Colonic mucosa (tissue), 4 donors: ENCODE results near the gene AZGP1. TPM values are rescaled to one million over a fixed set of nuclear protein-coding genes. Genes with fewer than 3 reads are reported as not detected.

Source experiments
- DNase-seq: peaks from one replicate; pipeline ENCODE4 v3.0.0-alpha.2; 2020
- H3K27ac ChIP-seq: fragments of 200-600 bp; one replicate; pipeline ENCODE4 v1.8.0; 2021
- H3K27me3 ChIP-seq: fragments of 200-600 bp; one replicate; pipeline ENCODE4 v1.8.0; 2021
- H3K36me3 ChIP-seq: fragments of 200-600 bp; one replicate; pipeline ENCODE4 v1.8.0; 2021
- H3K4me1 ChIP-seq: fragments of 200-600 bp; one replicate; pipeline ENCODE4 v1.8.0; 2021; ENCODE audit warnings: mild to moderate bottlenecking
- H3K4me3 ChIP-seq: fragments of 200-600 bp; one replicate; pipeline ENCODE4 v1.8.0; 2021
- H3K9ac ChIP-seq, 2 donors: one replicate each; pipeline ENCODE4 v1.7.0; 2013; ENCODE audit warnings: control low read depth in 2 of 2, low read depth in 2 of 2, low read length in 2 of 2
- H3K9me3 ChIP-seq: fragments of 200-600 bp; one replicate; pipeline ENCODE4 v1.8.0; 2021
- intact Hi-C: fragments of 100-400 bp; cut with DNase I; formaldehyde crosslinking; loops from one replicate; pipeline ENCODE4 v1.14.1; 2022
- total RNA-seq, 2 donors: library from RNA; stranded (reverse); fragmentation: NEBNext Ultra II Directional in 1 of 2; extraction: Animal tissue kit (Norgen Biotek cat#: 25700) in 1 of 2; gene quantifications; one replicate each; pipeline ENCODE4 v1.2.1, GENCODE V29; 2021
- TF ChIP-seq, protein P1 (sequence below): fragments of 200-600 bp; IDR thresholded peaks from one replicate; pipeline ENCODE4 v1.8.0; 2022; ENCODE audit warnings: antibody characterized with exemption, mild to moderate bottlenecking
- donor health status: healthy.
- donor health status: DM: no; HTN: no; CAD: no.
- donor health status: DM: no; HTN: no; CAD: no.

AZGP1 gene
- total RNA-seq, result 1 to 10 TPM; 2.5 to 4.6 TPM

DNA sequence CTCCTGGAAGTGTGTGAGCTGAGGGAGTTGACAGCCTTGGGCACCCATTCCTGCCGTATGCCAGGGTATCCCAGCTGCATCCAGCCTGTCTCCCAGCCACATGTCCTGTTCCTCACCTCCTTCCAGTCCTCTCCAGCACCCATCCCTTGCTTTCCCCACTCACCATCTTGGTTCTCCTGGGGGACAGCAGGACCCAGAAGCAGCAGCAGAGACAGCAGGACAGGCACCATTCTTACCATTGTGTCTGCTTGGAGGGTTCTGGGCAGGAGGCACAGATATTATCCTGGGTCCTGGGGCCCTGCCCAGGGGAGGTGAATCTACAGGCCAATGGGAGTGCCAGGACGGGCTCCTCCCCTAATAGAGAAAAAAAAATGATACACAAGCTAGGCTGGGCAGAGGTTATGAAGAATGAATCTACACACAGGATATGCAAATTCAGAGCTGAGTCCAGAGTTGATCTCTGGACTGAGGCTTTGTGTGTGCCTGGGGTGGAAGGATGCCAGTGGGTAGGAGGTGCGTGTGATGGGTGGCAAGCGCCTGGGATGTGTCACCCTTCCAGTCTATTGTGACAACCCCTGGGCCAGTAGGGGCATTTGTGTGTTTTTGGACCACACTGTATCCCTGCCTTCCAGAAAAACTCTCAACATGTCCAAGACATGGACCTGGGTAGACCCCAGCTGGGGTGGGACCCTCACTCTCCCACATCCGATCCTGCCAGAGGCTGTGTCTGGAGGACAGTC is at the start of gene AZGP1:
AZGP1 (minus strand) TSS at position 250 of the 740 bp plus-strand sequence; CDS start at position 239, 11 bp downstream.
- H3K9ac ChIP-seq, result no peak within 1 kb of the TSS
- no peaks in the 10 kb centered on the region for H3K27me3 ChIP-seq
- no peak for DNase-seq
- H3K27ac ChIP-seq, result no peak within 1 kb of the TSS
- H3K36me3 ChIP-seq, result no peaks in the 10 kb centered on the region
- intact Hi-C loops, result no loop called here
- no peak within 1 kb of the TSS for H3K4me3 ChIP-seq
- no peaks in the 10 kb centered on the region for H3K4me1 ChIP-seq
- no peaks in the 10 kb centered on the region for H3K9me3 ChIP-seq
- TF ChIP-seq, protein P1, sequence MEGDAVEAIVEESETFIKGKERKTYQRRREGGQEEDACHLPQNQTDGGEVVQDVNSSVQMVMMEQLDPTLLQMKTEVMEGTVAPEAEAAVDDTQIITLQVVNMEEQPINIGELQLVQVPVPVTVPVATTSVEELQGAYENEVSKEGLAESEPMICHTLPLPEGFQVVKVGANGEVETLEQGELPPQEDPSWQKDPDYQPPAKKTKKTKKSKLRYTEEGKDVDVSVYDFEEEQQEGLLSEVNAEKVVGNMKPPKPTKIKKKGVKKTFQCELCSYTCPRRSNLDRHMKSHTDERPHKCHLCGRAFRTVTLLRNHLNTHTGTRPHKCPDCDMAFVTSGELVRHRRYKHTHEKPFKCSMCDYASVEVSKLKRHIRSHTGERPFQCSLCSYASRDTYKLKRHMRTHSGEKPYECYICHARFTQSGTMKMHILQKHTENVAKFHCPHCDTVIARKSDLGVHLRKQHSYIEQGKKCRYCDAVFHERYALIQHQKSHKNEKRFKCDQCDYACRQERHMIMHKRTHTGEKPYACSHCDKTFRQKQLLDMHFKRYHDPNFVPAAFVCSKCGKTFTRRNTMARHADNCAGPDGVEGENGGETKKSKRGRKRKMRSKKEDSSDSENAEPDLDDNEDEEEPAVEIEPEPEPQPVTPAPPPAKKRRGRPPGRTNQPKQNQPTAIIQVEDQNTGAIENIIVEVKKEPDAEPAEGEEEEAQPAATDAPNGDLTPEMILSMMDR, result no peak

DNA sequence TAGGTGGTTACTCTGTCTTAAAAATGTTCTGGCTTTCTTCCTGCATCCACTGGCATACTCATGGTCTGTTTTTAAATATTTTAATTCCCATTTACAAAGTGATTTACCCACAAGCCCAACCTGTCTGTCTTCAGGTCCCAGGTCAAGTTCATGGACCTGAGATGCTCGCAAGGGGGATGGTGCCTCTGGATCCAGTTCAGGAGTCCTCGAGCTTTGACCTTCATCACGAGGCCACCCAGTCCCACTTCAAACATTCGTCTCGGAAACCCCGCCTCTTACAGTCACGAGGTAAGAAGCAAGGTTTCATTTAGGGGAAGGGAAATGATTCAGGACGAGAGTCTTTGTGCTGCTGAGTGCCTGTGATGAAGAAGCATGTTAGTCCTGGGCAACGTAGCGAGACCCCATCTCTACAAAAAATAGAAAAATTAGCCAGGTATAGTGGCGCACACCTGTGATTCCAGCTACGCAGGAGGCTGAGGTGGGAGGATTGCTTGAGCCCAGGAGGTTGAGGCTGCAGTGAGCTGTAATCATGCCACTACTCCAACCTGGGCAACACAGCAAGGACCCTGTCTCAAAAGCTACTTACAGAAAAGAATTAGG is 48.3 kb upstream of the AZGP1 start:
- intact Hi-C loops, result no loop called here
- no peak overlapping the region for H3K27ac ChIP-seq
- no peaks in the 10 kb centered on the region for H3K9me3 ChIP-seq
- TF ChIP-seq, protein P1, result no peak
- H3K9ac ChIP-seq, result no peak overlapping the region
- H3K4me1 ChIP-seq, result peaks cover 13% of the 10 kb centered on the region
- no peak for DNase-seq
- peaks cover 9% of the 10 kb centered on the region for H3K36me3 ChIP-seq
- no peak overlapping the region for H3K4me3 ChIP-seq
- no peaks in the 10 kb centered on the region for H3K27me3 ChIP-seq

DNA sequence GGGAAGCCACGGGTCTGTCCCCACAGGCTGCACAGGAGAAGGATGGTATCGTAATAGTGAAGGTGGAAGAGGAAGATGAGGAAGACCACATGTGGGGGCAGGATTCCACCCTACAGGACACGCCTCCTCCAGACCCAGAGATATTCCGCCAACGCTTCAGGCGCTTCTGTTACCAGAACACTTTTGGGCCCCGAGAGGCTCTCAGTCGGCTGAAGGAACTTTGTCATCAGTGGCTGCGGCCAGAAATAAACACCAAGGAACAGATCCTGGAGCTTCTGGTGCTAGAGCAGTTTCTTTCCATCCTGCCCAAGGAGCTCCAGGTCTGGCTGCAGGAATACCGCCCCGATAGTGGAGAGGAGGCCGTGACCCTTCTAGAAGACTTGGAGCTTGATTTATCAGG is 47.7 kb upstream of the AZGP1 start:
- no peak for DNase-seq
- H3K4me1 ChIP-seq, result peaks cover 13% of the 10 kb centered on the region
- H3K27ac ChIP-seq, result no peak overlapping the region
- H3K27me3 ChIP-seq, result no peaks in the 10 kb centered on the region
- intact Hi-C loops, result no loop called here
- no peak overlapping the region for H3K4me3 ChIP-seq
- H3K9me3 ChIP-seq, result no peaks in the 10 kb centered on the region
- H3K36me3 ChIP-seq, result peaks cover 9% of the 10 kb centered on the region
- peak overlapping the region in 1 of 2 donors; percentile 32 for H3K9ac ChIP-seq
- TF ChIP-seq, protein P1, result no peak

DNA sequence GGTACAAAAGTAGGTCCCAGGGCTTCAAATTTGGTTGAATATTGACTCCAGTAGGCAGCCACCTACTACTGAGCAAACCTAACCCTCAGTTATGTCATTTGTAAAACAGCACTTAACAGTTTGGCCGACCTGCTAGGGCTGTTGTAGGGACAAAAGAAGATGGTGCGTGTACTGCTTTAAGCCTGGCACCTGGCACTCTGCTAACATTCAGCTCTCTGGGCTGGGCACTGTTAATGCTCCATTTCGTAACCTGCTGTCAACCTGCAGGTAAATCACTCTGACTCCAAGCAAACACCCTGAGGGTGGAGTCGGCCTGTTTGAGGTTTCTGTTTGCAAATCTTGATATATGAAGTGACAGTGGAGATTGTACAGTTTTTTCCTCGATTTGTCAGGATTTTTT is 46.8 kb upstream of the AZGP1 start:
- peak overlapping the region in 1 of 2 donors; percentile 32 for H3K9ac ChIP-seq
- peak; percentile 88 for DNase-seq
- no peaks in the 10 kb centered on the region for H3K27me3 ChIP-seq
- H3K4me3 ChIP-seq, result no peak overlapping the region
- intact Hi-C loops, result no loop called here
- peaks cover 9% of the 10 kb centered on the region for H3K36me3 ChIP-seq
- TF ChIP-seq, protein P1, result no peak
- peak overlapping the region; percentile 69 for H3K27ac ChIP-seq
- no peaks in the 10 kb centered on the region for H3K9me3 ChIP-seq
- peaks cover 13% of the 10 kb centered on the region for H3K4me1 ChIP-seq

DNA sequence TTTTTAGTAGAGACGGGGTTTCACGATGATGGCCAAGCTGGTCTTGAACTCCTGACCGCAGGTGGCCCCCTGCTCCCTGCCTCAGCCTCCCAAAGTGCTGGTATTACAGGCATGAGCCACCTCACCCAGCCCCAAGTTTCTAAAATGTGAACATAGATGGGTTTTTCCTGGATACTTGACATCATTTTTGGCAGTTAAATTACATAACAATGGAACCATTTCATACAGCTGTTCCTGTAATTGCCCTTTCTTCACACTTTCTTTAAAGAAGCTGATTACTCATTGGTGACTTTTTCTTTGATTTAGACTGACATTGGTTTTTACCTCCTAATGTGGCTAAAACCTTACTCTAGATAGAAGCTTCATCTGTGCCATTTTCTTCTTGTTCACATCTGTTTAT is 45.5 kb upstream of the AZGP1 start:
- peaks cover 9% of the 10 kb centered on the region for H3K36me3 ChIP-seq
- H3K4me3 ChIP-seq, result no peak overlapping the region
- H3K27ac ChIP-seq, result peak overlapping the region; percentile 34
- peak overlapping the region in 1 of 2 donors; percentile 46 for H3K9ac ChIP-seq
- DNase-seq, result no peak
- no peaks in the 10 kb centered on the region for H3K27me3 ChIP-seq
- no peaks in the 10 kb centered on the region for H3K9me3 ChIP-seq
- TF ChIP-seq, protein P1, result no peak
- intact Hi-C loops, result no loop called here
- peaks cover 19% of the 10 kb centered on the region for H3K4me1 ChIP-seq
